ENCODE results near the gene PTPRU. TPM values are rescaled to one million over a fixed set of nuclear protein-coding genes. Genes with fewer than 3 reads are reported as not detected.

PTPRU gene
- total RNA-seq, 1 donor from 2014 or later: 0.24 TPM

DNA sequence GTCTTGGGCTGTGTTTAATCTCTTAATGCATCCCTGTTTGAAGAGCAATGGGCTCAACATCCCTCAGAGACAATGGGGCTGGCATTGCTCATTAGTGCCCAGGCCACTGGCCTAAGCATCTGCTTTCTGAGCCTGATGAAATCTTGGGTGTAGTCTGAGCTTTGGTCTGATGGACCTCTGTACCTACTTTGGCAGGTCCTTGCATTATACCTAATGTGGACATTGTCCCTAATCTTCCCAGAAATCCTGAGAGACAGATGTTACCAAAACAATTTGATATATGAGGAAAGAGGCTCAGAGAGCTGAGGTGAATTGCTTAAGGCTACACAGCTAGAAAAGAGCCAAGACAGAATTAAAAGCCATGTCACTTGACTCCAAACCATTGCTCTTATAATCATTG is 95.0 kb downstream of the PTPRU start:
- peaks cover 14% of the 10 kb centered on the region for H3K27me3 Mint-ChIP-seq
- no peaks in the 10 kb centered on the region for H3K9me3 Mint-ChIP-seq
- DNase-seq (no peak), ATAC-seq (ENCODE audit: low read depth) (no peak)
- intact Hi-C loops (cut with micrococcal nuclease): no loop called here
- no peak overlapping the region for H3K4me3 Mint-ChIP-seq
- TF ChIP-seq, protein P1, sequence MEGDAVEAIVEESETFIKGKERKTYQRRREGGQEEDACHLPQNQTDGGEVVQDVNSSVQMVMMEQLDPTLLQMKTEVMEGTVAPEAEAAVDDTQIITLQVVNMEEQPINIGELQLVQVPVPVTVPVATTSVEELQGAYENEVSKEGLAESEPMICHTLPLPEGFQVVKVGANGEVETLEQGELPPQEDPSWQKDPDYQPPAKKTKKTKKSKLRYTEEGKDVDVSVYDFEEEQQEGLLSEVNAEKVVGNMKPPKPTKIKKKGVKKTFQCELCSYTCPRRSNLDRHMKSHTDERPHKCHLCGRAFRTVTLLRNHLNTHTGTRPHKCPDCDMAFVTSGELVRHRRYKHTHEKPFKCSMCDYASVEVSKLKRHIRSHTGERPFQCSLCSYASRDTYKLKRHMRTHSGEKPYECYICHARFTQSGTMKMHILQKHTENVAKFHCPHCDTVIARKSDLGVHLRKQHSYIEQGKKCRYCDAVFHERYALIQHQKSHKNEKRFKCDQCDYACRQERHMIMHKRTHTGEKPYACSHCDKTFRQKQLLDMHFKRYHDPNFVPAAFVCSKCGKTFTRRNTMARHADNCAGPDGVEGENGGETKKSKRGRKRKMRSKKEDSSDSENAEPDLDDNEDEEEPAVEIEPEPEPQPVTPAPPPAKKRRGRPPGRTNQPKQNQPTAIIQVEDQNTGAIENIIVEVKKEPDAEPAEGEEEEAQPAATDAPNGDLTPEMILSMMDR (IDR thresholded peaks at IDR 0.05): no peak
- no peaks in the 10 kb centered on the region for H3K36me3 Mint-ChIP-seq (ENCODE audit: low read depth)
- H3K4me1 Mint-ChIP-seq: no peaks in the 10 kb centered on the region
- POLR2A ChIA-PET: no interaction called here
- H3K27ac Mint-ChIP-seq: no peak overlapping the region
- CTCF ChIA-PET: no interaction called here

DNA sequence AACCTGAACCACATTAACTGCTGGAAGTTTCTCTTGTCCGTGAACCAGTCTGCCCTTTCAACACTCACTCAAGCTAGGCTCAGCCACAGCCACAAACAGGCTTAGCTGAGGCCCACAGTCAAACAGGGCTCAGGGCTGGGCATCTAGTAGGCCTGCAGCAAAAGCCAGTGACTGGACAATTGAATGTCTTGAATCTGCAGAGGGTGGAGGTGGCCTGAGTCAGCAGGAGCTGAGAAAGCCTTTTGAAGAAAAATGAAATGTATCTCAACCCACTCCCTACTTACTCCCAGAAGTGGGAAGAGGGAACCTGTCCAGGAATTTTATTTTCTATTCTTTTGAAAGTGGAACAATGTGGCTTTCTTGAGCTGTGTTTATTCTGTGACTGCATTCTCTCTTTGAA is 95.4 kb downstream of the PTPRU start:
- intact Hi-C loops (cut with micrococcal nuclease): no loop called here
- ChIA-PET CTCF (no interaction called here), POLR2A (no interaction called here)
- TF ChIP-seq, protein P1 (IDR thresholded peaks at IDR 0.05): no peak
- H3K4me3 Mint-ChIP-seq: no peak overlapping the region
- peaks cover 14% of the 10 kb centered on the region for H3K27me3 Mint-ChIP-seq
- H3K36me3 Mint-ChIP-seq (ENCODE audit: low read depth): no peaks in the 10 kb centered on the region
- DNase-seq (no peak), ATAC-seq (ENCODE audit: low read depth) (no peak)
- H3K9me3 Mint-ChIP-seq: no peaks in the 10 kb centered on the region
- no peaks in the 10 kb centered on the region for H3K4me1 Mint-ChIP-seq
- H3K27ac Mint-ChIP-seq: no peak overlapping the region

GRCh38 chr1:29332204-29332603 is 95.9 kb downstream of the PTPRU start:
- H3K4me3 Mint-ChIP-seq: no peak overlapping the region
- H3K27ac Mint-ChIP-seq: no peak overlapping the region
- no peak for DNase-seq
- TF ChIP-seq, protein P1 (IDR thresholded peaks at IDR 0.05): no peak
- intact Hi-C loops (cut with micrococcal nuclease): no loop called here
- H3K4me1 Mint-ChIP-seq: no peaks in the 10 kb centered on the region
- no peaks in the 10 kb centered on the region for H3K36me3 Mint-ChIP-seq (ENCODE audit: low read depth)
- CTCF ChIA-PET: no interaction called here
- POLR2A ChIA-PET: no interaction called here
- no peaks in the 10 kb centered on the region for H3K9me3 Mint-ChIP-seq
- ATAC-seq (ENCODE audit: low read depth): no peak
- peaks cover 14% of the 10 kb centered on the region for H3K27me3 Mint-ChIP-seq

DNA sequence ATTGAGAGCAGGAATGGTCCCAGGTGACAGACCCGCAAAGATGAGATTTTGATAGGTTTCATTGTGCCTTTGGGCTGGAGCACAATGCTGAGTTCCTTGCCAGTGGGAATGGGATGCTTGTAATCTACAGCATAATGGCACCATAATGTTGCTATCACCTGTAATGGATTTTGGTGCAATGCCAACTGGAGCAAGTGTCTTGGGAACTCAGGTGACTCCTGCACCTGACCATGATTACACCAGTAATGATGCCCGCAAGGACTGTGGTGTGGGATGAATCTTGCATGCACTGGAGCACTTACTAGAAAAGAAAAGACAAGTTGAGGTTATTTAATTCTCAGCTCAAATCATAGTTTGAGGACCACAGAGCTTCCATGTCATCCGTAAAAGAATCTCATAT is 96.7 kb downstream of the PTPRU start:
- no peaks in the 10 kb centered on the region for H3K9me3 Mint-ChIP-seq
- H3K27ac Mint-ChIP-seq: no peak overlapping the region
- TF ChIP-seq, protein P1 (IDR thresholded peaks at IDR 0.05): no peak
- ChIA-PET POLR2A (no interaction called here), CTCF (no interaction called here)
- no peak for DNase-seq
- H3K27me3 Mint-ChIP-seq: peaks cover 14% of the 10 kb centered on the region
- intact Hi-C loops (cut with micrococcal nuclease): no loop called here
- H3K4me3 Mint-ChIP-seq: no peak overlapping the region
- no peak for ATAC-seq (ENCODE audit: low read depth)
- no peaks in the 10 kb centered on the region for H3K36me3 Mint-ChIP-seq (ENCODE audit: low read depth)
- no peaks in the 10 kb centered on the region for H3K4me1 Mint-ChIP-seq

GRCh38 chr1:29335573-29335972 is 99.3 kb downstream of the PTPRU start:
- intact Hi-C loops (cut with micrococcal nuclease): no loop called here
- H3K36me3 Mint-ChIP-seq (ENCODE audit: low read depth): no peaks in the 10 kb centered on the region
- H3K27ac Mint-ChIP-seq: no peak overlapping the region
- H3K4me3 Mint-ChIP-seq: no peak overlapping the region
- H3K9me3 Mint-ChIP-seq: no peaks in the 10 kb centered on the region
- H3K27me3 Mint-ChIP-seq: peaks cover 18% of the 10 kb centered on the region
- no peak for ATAC-seq (ENCODE audit: low read depth)
- ChIA-PET CTCF (no interaction called here), POLR2A (no interaction called here)
- no peaks in the 10 kb centered on the region for H3K4me1 Mint-ChIP-seq
- TF ChIP-seq, protein P1 (IDR thresholded peaks at IDR 0.05): no peak
- no peak for DNase-seq

All from activated B cell treated with CpG ODN at 0.5 μM for 24 hours (primary cell).